WTC11 (cell line): ENCODE data around the gene CLDN8. TPM values are rescaled to one million over a fixed set of nuclear protein-coding genes. Genes with fewer than 3 reads are reported as not detected.

Source experiments
- ATAC-seq: fragments of 200-7000 bp; cut with Tn5 transposase; 2 replicates; pipeline ENCODE4 v1.10.0; 2021; ENCODE audit warnings: mild to moderate bottlenecking, moderate library complexity
- CTCF ChIA-PET: fragments of 300-600 bp; sonication (Branson Sonifier 250); formaldehyde crosslinking; loops from one replicate; lab custom pipeline; 2021; ENCODE audit warnings: antibody characterized with exemption; lab: Charles Lee
- POLR2A ChIA-PET: fragments of 350-600 bp; sonication (Branson Sonifier 250); formaldehyde crosslinking; loops from one replicate; lab custom pipeline; 2021; ENCODE audit warnings: antibody characterized with exemption; lab: Charles Lee
- DNase-seq: peaks from one replicate; pipeline ENCODE4 v3.0.0; 2021; ENCODE audit warnings: low spot score
- H3K27ac Mint-ChIP-seq: 2 replicates; pipeline ENCODE4 v1.8.0; 2021; ENCODE audit warnings: mixed read lengths
- H3K27me3 Mint-ChIP-seq: 2 replicates; pipeline ENCODE4 v1.8.0; 2021; ENCODE audit warnings: low read depth, mild to moderate bottlenecking, moderate library complexity, mixed read lengths
- H3K36me3 Mint-ChIP-seq: 2 replicates; pipeline ENCODE4 v1.8.0; 2021; ENCODE audit warnings: mixed read lengths
- H3K4me1 Mint-ChIP-seq: 2 replicates; pipeline ENCODE4 v1.8.0; 2022; ENCODE audit warnings: mixed read lengths
- H3K4me3 Mint-ChIP-seq: 2 replicates; pipeline ENCODE4 v1.8.0; 2021; ENCODE audit warnings: mild to moderate bottlenecking, moderate library complexity, mixed read lengths
- H3K9me3 Mint-ChIP-seq: 2 replicates; pipeline ENCODE4 v1.8.0; 2021; ENCODE audit warnings: mixed read lengths
- AR ChIP-seq: fragments of 250-450 bp; sonication (Bioruptor Pico); IDR thresholded peaks from 2 replicates; pipeline ENCODE4 v1.9.0; 2021; ENCODE audit warnings: mild to moderate bottlenecking
- CBFB ChIP-seq: sonication (generic); formaldehyde crosslinking; IDR thresholded peaks from 2 replicates; pipeline ENCODE4 v1.8.1; 2022; ENCODE audit warnings: mild to moderate bottlenecking, low read depth, missing genetic modification reagents
- CTCF ChIP-seq: fragments of 200-600 bp; IDR thresholded peaks from 2 replicates; pipeline ENCODE4 v1.8.0; 2022; ENCODE audit warnings: antibody characterized with exemption
- E2F5 ChIP-seq: sonication (generic); formaldehyde crosslinking; IDR thresholded peaks from 2 replicates; pipeline ENCODE4 v1.8.1; 2022; ENCODE audit warnings: mild to moderate bottlenecking, moderate library complexity, missing genetic modification reagents
- EMX1 ChIP-seq: fragments of 250-450 bp; sonication (Bioruptor Pico); IDR thresholded peaks from 2 replicates; pipeline ENCODE4 v1.8.0; 2021; ENCODE audit warnings: mild to moderate bottlenecking
- ERG ChIP-seq: fragments of 250-450 bp; sonication (Bioruptor Pico); IDR thresholded peaks from 2 replicates; pipeline ENCODE4 v1.8.0; 2021; ENCODE audit warnings: mild to moderate bottlenecking
- GTF2I ChIP-seq: fragments of 250-450 bp; sonication (Bioruptor Pico); conservative IDR thresholded peaks from 2 replicates; pipeline ENCODE4 v1.4.0; 2021; ENCODE audit warnings: mild to moderate bottlenecking
- HMGXB4 ChIP-seq: sonication (generic); formaldehyde crosslinking; IDR thresholded peaks from 2 replicates; pipeline ENCODE4 v1.8.1; 2023; ENCODE audit warnings: mild to moderate bottlenecking, moderate library complexity, missing genetic modification reagents
- IRF1 ChIP-seq: sonication (generic); formaldehyde crosslinking; IDR thresholded peaks from 2 replicates; pipeline ENCODE4 v1.8.0; 2023; ENCODE audit warnings: missing genetic modification reagents
- IRF2 ChIP-seq: sonication (generic); formaldehyde crosslinking; IDR thresholded peaks from 2 replicates; pipeline ENCODE4 v1.8.0; 2022; ENCODE audit warnings: low read depth, missing genetic modification reagents, borderline replicate concordance
- NFATC4 ChIP-seq: fragments of 250-450 bp; sonication (Bioruptor Pico); IDR thresholded peaks from 2 replicates; pipeline ENCODE4 v1.9.0; 2021; ENCODE audit warnings: mild to moderate bottlenecking
- NR1H2 ChIP-seq: sonication (generic); formaldehyde crosslinking; IDR thresholded peaks from 2 replicates; pipeline ENCODE4 v1.9.0; 2021; ENCODE audit warnings: mild to moderate bottlenecking, moderate library complexity, missing genetic modification reagents
- PREB ChIP-seq: sonication (generic); formaldehyde crosslinking; IDR thresholded peaks from 2 replicates; pipeline ENCODE4 v1.8.1; 2022; ENCODE audit warnings: mild to moderate bottlenecking, missing genetic modification reagents, moderate library complexity, borderline replicate concordance
- RELA ChIP-seq: sonication (generic); formaldehyde crosslinking; IDR thresholded peaks from 2 replicates; pipeline ENCODE4 v1.8.1; 2022; ENCODE audit warnings: missing genetic modification reagents, mild to moderate bottlenecking, borderline replicate concordance
- SOX15 ChIP-seq: fragments of 250-450 bp; sonication (Bioruptor Pico); IDR thresholded peaks from 2 replicates; pipeline ENCODE4 v1.9.0; 2021; ENCODE audit warnings: mild to moderate bottlenecking
- TEAD1 ChIP-seq: sonication (generic); formaldehyde crosslinking; IDR thresholded peaks from 2 replicates; pipeline ENCODE4 v1.8.0; 2022; ENCODE audit warnings: mild to moderate bottlenecking, missing genetic modification reagents
- ZNF121 ChIP-seq: sonication (generic); formaldehyde crosslinking; IDR thresholded peaks from 2 replicates; pipeline ENCODE4 v1.8.0; 2023; ENCODE audit warnings: missing genetic modification reagents
- ZNF263 ChIP-seq: sonication (generic); formaldehyde crosslinking; IDR thresholded peaks from 2 replicates; pipeline ENCODE4 v1.8.1; 2022; ENCODE audit warnings: low read depth, mild to moderate bottlenecking, moderate library complexity, missing genetic modification reagents
- ZNF396 ChIP-seq: fragments of 250-450 bp; sonication (Bioruptor Pico); IDR thresholded peaks from 2 replicates; pipeline ENCODE4 v1.8.0; 2021; ENCODE audit warnings: mild to moderate bottlenecking, moderate library complexity, borderline replicate concordance
- ZNF423 ChIP-seq: fragments of 250-450 bp; sonication (Bioruptor Pico); IDR thresholded peaks from 2 replicates; pipeline ENCODE4 v2.1.2; 2022; ENCODE audit warnings: mild to moderate bottlenecking, moderate library complexity
- total RNA-seq: library from RNA; stranded (reverse); gene quantifications from 3 replicates; pipeline ENCODE4 v1.2.3, GENCODE V29; 2021

The CLDN8 gene
- total RNA-seq, 1 experiment from 2014 or later = not detected

- ChIA-PET CTCF (interaction anchor here (0.6 to 2.1 kb wide), 14 partner anchors 11 to 319 kb away, joined by 3 to 11 read pairs (median 3); partner anchors contain the start of gene GRIK1), POLR2A (no interaction called here)
- Mint-ChIP-seq H3K9me3 (peaks cover 8% of the 10 kb centered on the region), H3K4me3 (no peak overlapping the region), H3K27ac (no peak overlapping the region), H3K36me3 (no peaks in the 10 kb centered on the region), H3K27me3 (no peaks in the 10 kb centered on the region), H3K4me1 (no peaks in the 10 kb centered on the region)
- peak; percentile 27 for DNase-seq
- peak; percentile 98 for ATAC-seq
- no peak for TF ChIP-seq EMX1 (CRISPR knock-in tag)
- TF ChIP-seq CTCF = peak; percentile 61
Observed at GRCh38 chr21:30257773-30258172, 41.9 kb upstream of the CLDN8 start.

- Mint-ChIP-seq H3K27me3 (no peaks in the 10 kb centered on the region), H3K36me3 (no peaks in the 10 kb centered on the region), H3K4me1 (no peaks in the 10 kb centered on the region), H3K4me3 (no peak overlapping the region), H3K9me3 (peaks cover 8% of the 10 kb centered on the region), H3K27ac (no peak overlapping the region)
- ATAC-seq (no peak), DNase-seq (no peak)
- ChIA-PET CTCF (no interaction called here), POLR2A (no interaction called here)
- TF ChIP-seq ZNF396 (CRISPR knock-in tag) (no peak), IRF2 (CRISPR knock-in tag) (no peak), PREB (CRISPR knock-in tag) (no peak), NR1H2 (CRISPR knock-in tag) (no peak)
Observed at GRCh38 chr21:30256100-30256499, 40.2 kb upstream of the CLDN8 start.

GRCh38 chr21:30255679-30256078 is 39.8 kb upstream of the CLDN8 start:
- no peaks in the 10 kb centered on the region for H3K27me3 Mint-ChIP-seq
- ATAC-seq = no peak
- no peak for TF ChIP-seq TEAD1 (CRISPR knock-in tag)
- TF ChIP-seq SOX15 (CRISPR knock-in tag) = no peak
- no peak for TF ChIP-seq ZNF263 (CRISPR knock-in tag)
- no peak for TF ChIP-seq ZNF121
- no peak for TF ChIP-seq HMGXB4 (CRISPR knock-in tag)
- no peak for TF ChIP-seq NR1H2 (CRISPR knock-in tag)
- TF ChIP-seq ZNF423 (CRISPR knock-in tag) = no peak
- TF ChIP-seq E2F5 (CRISPR knock-in tag) = no peak
- no peak for TF ChIP-seq GTF2I
- TF ChIP-seq NFATC4 = no peak
- TF ChIP-seq, all 79 proteins: peak for 0
- no peaks in the 10 kb centered on the region for H3K4me1 Mint-ChIP-seq
- no peak for DNase-seq
- no peak overlapping the region for H3K27ac Mint-ChIP-seq
- ChIA-PET POLR2A (no interaction called here), CTCF (interaction anchor here (1.6 kb wide), 1 partner anchor 13 kb away, joined by 5 read pairs; no protein-coding TSS in a partner anchor)
- no peak overlapping the region for H3K4me3 Mint-ChIP-seq
- H3K36me3 Mint-ChIP-seq = no peaks in the 10 kb centered on the region
- H3K9me3 Mint-ChIP-seq = peaks cover 8% of the 10 kb centered on the region

- H3K4me3 Mint-ChIP-seq = no peak overlapping the region
- no peak for TF ChIP-seq AR
- no peak for TF ChIP-seq EMX1 (CRISPR knock-in tag)
- TF ChIP-seq CBFB = no peak
- no peak for TF ChIP-seq ZNF121
- TF ChIP-seq ERG = no peak
- no peak for TF ChIP-seq IRF1 (CRISPR knock-in tag)
- no peak for TF ChIP-seq RELA (CRISPR knock-in tag)
Observed at GRCh38 chr21:30251781-30252180, 35.9 kb upstream of the CLDN8 start.

More at GRCh38 chr21:30251781-30252180, 35.9 kb upstream of the CLDN8 start:
- DNase-seq (no peak), ATAC-seq (no peak)
- CTCF ChIA-PET = no interaction called here
- Mint-ChIP-seq H3K4me1 (no peaks in the 10 kb centered on the region), H3K27me3 (no peaks in the 10 kb centered on the region; the same call in 1 of the 2 replicates), H3K27ac (no peak overlapping the region), H3K36me3 (no peaks in the 10 kb centered on the region), H3K9me3 (peaks cover 8% of the 10 kb centered on the region)
- POLR2A ChIA-PET = no interaction called here
